ENCODE results near the gene L3MBTL2.
"Not testable (repeated sequence)": the region's sequence is repeated elsewhere in the genome, so short reads cannot be mapped to it uniquely, and the experiment has no call there.

The L3MBTL2 gene

GRCh38 chr22:41242396-41243117, 37.4 kb downstream of the L3MBTL2 start:
- DNase-seq, result no peak

- DNase-seq, result no peak
Measured at GRCh38 chr22:41243361-41243760, 38.2 kb downstream of the L3MBTL2 start.

- DNase-seq, result no peak
Measured at GRCh38 chr22:41245917-41246499, 40.9 kb downstream of the L3MBTL2 start.

- DNase-seq, result no peak
Measured at GRCh38 chr22:41247703-41248102, 42.6 kb downstream of the L3MBTL2 start.

GRCh38 chr22:41248314-41248713, 43.2 kb downstream of the L3MBTL2 start:
- no peak for DNase-seq

- DNase-seq, result no peak
Measured at GRCh38 chr22:41248758-41249157, 43.6 kb downstream of the L3MBTL2 start.

- DNase-seq, result no peak
Measured at GRCh38 chr22:41249442-41249841, 44.3 kb downstream of the L3MBTL2 start.

- no peak for DNase-seq
Measured at GRCh38 chr22:41250127-41250526, 45.0 kb downstream of the L3MBTL2 start.

- no peak for DNase-seq
Measured at GRCh38 chr22:41252365-41252764, 47.3 kb downstream of the L3MBTL2 start.

GRCh38 chr22:41254230-41254629, 49.1 kb downstream of the L3MBTL2 start:
- no peak for DNase-seq

- no peak for DNase-seq
Measured at GRCh38 chr22:41256254-41257253, 51.4 kb downstream of the L3MBTL2 start.

- no peak for DNase-seq
Measured at GRCh38 chr22:41257696-41258095, 52.6 kb downstream of the L3MBTL2 start.

- not testable (repeated sequence) for DNase-seq
Measured at GRCh38 chr22:41259756-41260155, 54.6 kb downstream of the L3MBTL2 start.

GRCh38 chr22:41260871-41261270, 55.8 kb downstream of the L3MBTL2 start:
- no peak for DNase-seq

GRCh38 chr22:41261541-41262249, 56.6 kb downstream of the L3MBTL2 start:
- DNase-seq, result no peak

GRCh38 chr22:41262250-41262765, 57.2 kb downstream of the L3MBTL2 start:
- no peak for DNase-seq

GRCh38 chr22:41263704-41264103, 58.6 kb downstream of the L3MBTL2 start:
- DNase-seq, result no peak

GRCh38 chr22:41264408-41264941, 59.4 kb downstream of the L3MBTL2 start:
- DNase-seq, result no peak

- no peak for DNase-seq
Measured at GRCh38 chr22:41267958-41268357, 62.8 kb downstream of the L3MBTL2 start.

GRCh38 chr22:41271787-41272186, 66.7 kb downstream of the L3MBTL2 start:
- DNase-seq, result no peak

- no peak for DNase-seq
Measured at GRCh38 chr22:41273128-41273527, 68.0 kb downstream of the L3MBTL2 start.

GRCh38 chr22:41274856-41275255, 69.7 kb downstream of the L3MBTL2 start:
- no peak for DNase-seq

Measured in NCI-H1417 (cell line).